Measurements from ENCODE around the gene SVBP. TPM values are rescaled to one million over a fixed set of nuclear protein-coding genes. Genes with fewer than 3 reads are reported as not detected.
"Not testable (repeated sequence)": the region's sequence is repeated elsewhere in the genome, so short reads cannot be mapped to it uniquely, and the experiment has no call there.

The SVBP gene
- polyA plus RNA-seq, 4 donors, result 55.8 to 80.3 (median 62.3) TPM

DNA sequence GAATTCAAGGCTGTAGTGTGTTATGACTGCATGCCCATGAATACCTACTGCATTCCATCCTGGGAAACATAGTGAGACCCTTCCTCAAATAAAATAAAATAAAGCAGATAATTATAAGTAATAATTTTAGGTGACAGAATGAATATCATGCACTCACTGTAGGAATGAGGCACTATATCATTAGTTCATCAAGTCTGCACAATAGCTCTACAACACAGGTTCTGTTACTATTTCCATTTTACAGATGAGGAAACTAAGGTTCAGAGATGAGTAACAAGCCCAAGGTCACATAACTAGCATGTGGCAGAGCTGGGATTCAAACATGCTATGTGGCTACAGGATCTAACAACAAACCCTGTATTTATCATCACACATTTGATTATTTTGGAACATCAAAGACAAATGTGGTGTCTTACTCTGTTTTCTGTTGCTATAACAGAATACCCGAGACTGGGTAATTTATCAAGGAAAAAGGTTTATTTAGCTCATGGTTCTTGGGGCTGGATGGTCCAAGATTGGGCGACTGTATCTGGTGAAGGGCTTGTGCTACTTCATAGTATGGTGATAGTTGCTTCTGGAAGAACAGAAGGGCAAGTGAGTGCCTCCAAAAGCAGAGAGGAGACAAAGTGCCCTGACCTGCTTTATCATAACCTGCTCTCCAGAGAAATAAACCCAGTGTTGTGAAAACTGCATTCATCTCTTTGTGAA is 24.4 kb upstream of the SVBP start:
- DNase-seq (ENCODE audit: low read depth in 4 of 4, low spot score in 2 of 4), result no peak

GRCh38 chr1:42841010-42841409 is 23.8 kb upstream of the SVBP start:
- no peak for DNase-seq (ENCODE audit: low read depth in 4 of 4, low spot score in 2 of 4)

DNA sequence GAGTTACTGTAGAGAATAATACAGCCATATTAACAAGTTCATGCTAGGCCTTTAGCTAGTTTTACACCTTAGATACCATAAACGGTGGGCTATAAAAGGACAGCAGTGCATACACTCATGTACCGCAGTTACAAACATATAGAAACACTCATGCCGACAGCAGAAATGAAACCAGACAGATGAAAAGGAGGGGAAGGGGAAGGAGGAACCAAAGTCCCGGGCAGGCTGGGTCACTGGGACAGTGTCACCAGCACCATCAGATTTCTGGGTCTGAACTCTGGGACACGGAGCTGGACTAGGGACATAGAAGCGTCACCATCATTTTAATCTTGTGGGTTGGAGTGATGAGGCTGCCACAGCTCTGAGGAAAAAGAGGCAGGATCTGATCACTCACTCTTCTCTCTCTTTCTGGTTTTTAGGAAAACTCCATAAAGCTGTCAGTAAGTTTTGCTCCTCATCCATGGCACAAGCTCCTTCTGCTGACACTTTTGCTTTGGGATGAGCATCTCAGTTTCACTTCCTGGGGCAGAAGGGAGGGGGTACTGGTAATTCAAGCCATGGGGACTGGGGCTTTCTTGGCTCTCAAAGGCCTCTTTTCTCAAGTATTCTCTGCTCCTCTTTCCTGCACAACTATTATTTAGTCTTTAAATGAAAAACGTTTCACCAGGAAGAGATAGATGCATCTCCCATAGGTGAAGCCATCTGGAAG is 21.4 kb upstream of the SVBP start:
- DNase-seq (ENCODE audit: low read depth in 4 of 4, low spot score in 2 of 4), result no peak

GRCh38 chr1:42837709-42838108 is 20.5 kb upstream of the SVBP start:
- DNase-seq (ENCODE audit: low read depth in 4 of 4, low spot score in 2 of 4), result no peak

GRCh38 chr1:42835422-42835821 is 18.2 kb upstream of the SVBP start:
- DNase-seq (ENCODE audit: low read depth in 4 of 4, low spot score in 2 of 4), result no peak

- no peak for DNase-seq (ENCODE audit: low read depth in 4 of 4, low spot score in 2 of 4)
These were observed 17.6 kb upstream of the SVBP start for GRCh38 chr1:42834803-42835202.

DNA sequence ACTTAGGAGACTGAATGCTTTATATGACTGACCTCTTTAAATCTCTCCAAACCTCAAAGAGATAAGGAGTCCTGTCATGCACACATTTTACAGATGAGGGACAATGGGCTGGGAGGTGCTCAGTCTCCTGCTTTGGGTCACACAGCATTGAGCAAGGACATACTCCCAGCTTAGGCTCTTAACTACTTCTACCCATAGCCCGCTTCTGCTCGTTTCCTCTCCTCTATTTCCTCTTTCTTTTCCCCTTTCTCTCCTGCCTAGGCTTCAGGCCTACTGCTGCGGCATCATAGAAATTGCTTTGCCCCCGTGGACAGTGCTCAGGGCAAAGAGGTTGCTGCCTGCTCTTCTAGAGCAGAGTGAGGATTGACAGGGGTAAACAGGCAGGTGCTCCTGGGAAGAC is 16.8 kb upstream of the SVBP start:
- no peak for DNase-seq (ENCODE audit: low read depth in 4 of 4, low spot score in 2 of 4)

DNA sequence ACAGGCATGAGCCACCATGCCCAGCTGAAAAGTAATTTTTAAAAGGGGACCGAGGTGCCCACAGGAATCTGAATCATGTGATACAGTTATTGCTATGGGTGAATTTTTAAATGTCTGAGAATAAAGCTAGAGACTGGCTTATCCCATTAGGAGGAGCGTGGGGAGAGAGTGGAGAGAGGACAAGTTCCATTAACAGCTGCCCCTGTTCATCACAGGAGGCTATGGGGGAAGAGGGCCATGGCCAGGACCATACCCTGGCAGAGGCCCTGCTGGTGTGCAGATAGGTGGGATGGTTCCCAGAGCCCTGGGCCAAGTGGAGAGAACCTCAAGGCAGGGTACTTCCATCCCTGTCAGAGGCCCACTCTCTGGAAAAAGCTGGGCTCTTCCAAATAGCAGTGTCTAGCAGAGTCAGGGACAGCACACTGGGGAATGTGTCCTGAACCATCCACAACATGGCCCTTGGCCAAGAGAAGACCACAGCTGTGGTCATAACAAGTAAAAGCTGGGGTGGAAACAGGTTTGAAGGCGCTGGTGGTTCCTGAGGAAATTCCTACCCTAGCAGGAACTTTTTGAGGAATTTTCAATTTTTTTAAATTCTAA is 15.5 kb upstream of the SVBP start:
- DNase-seq (ENCODE audit: low read depth in 4 of 4, low spot score in 2 of 4), result no peak

DNA sequence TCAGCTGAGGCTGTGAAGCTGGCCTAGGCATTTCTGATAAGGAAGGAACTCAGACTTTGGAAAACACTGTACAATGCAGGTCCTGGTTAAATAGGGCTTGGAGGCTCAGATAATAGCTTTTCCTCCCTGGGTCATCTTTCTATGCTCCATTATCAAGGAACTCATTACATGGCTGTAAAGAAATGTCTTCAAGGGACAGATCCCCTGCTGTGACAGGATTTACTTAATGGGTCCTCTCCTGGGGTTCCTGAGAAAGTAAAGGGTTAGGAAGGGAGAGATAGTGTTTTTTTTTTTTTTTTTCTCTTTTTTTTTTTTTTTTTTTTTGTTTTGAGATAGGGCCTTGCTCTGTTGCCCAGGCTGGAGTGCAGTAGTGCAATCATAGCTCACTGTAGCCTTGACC is 14.1 kb upstream of the SVBP start:
- DNase-seq (ENCODE audit: low read depth in 4 of 4, low spot score in 2 of 4), result no peak

DNA sequence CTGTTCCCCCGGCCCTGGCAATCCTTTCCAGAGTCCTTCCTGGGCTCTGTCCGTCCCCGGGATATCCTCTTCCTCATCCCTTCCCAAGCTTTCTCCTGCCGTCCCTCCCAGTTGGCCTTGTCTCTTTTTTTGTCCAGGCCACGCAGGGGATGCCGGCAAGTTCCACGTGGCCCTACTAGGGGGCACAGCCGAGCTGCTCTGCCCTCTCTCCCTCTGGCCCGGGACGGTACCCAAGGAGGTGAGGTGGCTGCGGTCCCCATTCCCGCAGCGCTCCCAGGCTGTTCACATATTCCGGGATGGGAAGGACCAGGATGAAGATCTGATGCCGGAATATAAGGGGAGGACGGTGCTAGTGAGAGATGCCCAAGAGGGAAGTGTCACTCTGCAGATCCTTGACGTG is 13.4 kb upstream of the SVBP start:
- DNase-seq (ENCODE audit: low read depth in 4 of 4, low spot score in 2 of 4), result no peak

GRCh38 chr1:42825036-42825851 is 8.0 kb upstream of the SVBP start:
- no peak for DNase-seq (ENCODE audit: low read depth in 4 of 4, low spot score in 2 of 4)

DNA sequence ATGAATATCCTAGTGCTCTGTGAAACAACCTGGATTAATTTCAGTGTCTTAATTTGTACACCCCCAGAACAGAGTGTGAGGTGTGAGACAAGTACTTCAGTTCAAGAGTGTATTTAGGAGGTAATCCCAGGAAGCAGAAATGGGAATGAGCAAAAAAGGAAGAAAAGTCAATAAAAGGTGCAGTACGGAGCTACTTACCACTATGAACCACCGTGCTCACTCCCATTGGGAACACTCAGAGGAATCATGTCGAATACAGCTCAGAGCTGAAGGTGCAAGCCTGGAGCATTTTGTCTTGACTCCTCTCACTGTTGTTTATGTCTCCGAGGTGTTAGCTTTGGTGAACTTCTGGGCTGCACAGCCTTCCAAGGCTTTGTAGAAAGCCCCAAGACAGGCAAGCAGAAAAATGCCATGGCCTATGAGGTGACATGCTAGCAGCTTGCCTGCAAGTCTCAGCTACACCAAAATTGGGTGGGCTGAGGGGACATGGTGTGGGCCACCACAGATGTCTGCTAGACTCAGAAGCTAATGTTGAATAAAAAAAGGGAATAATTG is 7.4 kb upstream of the SVBP start:
- no peak for DNase-seq (ENCODE audit: low read depth in 4 of 4, low spot score in 2 of 4)

DNA sequence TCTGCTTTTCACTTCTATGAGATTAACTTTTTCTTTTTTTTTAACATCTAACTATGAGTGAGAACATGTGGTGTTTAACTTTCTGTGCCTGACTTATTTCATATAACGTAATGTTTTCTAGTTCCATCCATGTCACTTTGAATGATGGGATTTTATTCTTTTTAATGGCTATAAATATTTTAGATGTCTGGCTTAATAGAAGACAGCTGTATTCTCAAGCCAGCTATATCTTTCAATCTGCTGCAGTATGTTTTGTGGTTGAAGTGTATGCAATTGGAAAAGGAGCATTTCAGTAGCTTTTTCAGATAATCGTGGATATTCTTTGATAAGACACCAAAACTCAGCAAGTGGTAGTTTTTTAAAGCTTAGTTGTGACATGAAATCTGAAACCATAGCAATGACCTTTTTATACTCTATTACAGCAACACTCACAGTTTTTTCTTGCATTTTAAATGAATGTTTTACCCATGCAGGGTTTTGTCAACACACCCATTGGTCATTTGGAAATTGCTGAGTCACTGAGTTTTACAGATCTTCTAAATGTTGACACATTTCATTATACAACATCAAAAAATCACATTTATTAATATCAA is 5.7 kb upstream of the SVBP start:
- DNase-seq (ENCODE audit: low read depth in 4 of 4, low spot score in 2 of 4), result peak in 2 of 4 donors; percentile 7 to 19

DNA sequence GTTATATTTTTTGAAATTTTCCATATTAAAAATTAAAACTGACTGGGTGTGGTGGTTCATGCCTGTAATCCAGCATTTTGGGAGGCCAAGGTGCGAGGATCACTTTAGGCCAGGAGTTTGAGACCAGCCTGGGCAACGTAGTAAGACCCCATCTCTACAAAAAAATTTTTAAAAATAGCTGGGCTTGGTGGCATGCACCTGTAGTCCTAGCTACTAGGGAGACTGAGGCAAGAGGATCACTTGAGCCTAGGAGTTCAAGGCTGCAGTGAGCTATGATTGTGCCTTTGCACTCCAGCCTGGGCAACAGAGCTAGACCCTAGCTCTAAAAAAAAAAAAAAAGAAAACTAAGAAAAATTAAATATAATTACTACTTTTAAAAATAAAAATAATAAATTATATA is 4.5 kb upstream of the SVBP start:
- no peak for DNase-seq (ENCODE audit: low read depth in 4 of 4, low spot score in 2 of 4)

DNA sequence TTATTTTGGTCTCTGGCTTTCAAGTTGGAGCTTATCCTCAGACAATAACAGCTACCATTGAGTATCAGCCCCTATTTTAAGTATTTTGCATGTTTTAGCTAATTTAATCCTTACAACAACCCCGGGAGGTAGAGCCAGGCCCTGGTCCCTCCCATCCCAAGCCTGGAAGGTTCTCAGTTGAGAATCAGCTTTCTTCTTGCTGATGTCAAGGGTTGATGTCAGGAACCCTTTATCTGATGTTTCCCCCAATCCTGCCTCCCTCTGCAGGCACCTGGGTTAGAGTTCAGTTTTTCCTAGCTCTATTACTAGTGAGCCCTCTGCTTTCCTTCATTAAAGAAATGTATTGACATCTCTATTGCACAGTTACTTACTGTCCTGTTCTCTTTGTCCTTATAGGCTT is 3.6 kb upstream of the SVBP start:
- DNase-seq (ENCODE audit: low read depth in 4 of 4, low spot score in 2 of 4), result no peak

DNA sequence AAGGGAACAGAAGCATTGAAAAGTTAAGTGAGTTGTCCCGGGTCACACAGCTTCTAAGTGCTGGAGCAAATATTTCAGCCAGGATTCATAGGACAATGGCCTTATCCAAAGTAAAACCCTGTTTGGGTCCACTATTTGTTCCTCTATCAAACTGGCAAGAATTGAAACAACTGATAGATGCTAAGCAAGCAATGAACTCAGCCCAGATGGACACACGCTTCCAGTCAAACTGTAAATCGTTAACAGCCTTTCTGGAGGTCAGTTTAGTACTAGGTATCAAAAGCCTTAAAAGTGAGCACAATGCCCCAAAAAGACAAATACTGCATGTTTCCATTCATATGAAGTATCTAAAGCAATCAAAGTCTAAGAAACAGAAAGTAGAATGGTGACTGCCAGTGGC is 779 bp upstream of the SVBP start:
- DNase-seq (ENCODE audit: low read depth in 4 of 4, low spot score in 2 of 4), result no peak

GRCh38 chr1:42817440-42817767 is 207 bp upstream of the SVBP start:
- no peak for DNase-seq (ENCODE audit: low read depth in 4 of 4, low spot score in 2 of 4)

- peak in 1 of 4 donors; percentile 15 for DNase-seq (ENCODE audit: low read depth in 4 of 4, low spot score in 2 of 4)
These were observed 1.1 kb downstream of the SVBP start for GRCh38 chr1:42815941-42816584.

GRCh38 chr1:42814815-42815214 is 2.4 kb downstream of the SVBP start:
- not testable (repeated sequence) for DNase-seq (ENCODE audit: low read depth in 4 of 4, low spot score in 2 of 4)

- DNase-seq (ENCODE audit: low read depth in 4 of 4, low spot score in 2 of 4), result no peak
These were observed 10.0 kb downstream of the SVBP start for GRCh38 chr1:42807056-42807668.

All from left renal cortex interstitium (tissue), 4 donors.